ENCODE data around the gene SPATA32.

The SPATA32 gene

DNA sequence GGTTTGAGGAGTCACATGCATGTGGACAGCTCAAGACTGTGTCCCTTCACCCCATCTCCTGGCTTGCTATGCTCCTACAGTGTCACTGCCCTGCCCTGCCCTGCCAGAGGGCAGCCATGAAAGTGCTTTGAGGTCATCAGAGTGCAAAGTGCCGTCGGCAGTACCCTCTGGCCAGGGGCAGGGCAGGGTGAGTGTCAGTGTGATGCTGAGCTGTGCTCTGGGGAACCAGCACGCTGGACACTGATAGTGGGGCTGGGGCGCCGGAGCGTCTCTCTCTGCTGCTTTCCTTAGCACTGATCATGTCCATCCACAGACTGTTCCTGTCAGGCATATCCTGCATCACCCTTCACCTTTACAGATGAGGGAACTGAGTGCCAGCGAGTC lies 1.6 kb upstream of the SPATA32 start:
- no peak overlapping the region for H3K4me3 ChIP-seq (ENCODE audit: low read depth, low read length)
- ChIA-PET CTCF (interaction anchor here (0.7 to 2.5 kb wide), 12 partner anchors 8 to 162 kb away, joined by 3 to 11 read pairs (median 4); partner anchors contain the start of genes ACBD4 and MAP3K14), POLR2A (no interaction called here)
- no peak for DNase-seq (ENCODE audit: low read depth, low spot score)
- TF ChIP-seq, protein P1, sequence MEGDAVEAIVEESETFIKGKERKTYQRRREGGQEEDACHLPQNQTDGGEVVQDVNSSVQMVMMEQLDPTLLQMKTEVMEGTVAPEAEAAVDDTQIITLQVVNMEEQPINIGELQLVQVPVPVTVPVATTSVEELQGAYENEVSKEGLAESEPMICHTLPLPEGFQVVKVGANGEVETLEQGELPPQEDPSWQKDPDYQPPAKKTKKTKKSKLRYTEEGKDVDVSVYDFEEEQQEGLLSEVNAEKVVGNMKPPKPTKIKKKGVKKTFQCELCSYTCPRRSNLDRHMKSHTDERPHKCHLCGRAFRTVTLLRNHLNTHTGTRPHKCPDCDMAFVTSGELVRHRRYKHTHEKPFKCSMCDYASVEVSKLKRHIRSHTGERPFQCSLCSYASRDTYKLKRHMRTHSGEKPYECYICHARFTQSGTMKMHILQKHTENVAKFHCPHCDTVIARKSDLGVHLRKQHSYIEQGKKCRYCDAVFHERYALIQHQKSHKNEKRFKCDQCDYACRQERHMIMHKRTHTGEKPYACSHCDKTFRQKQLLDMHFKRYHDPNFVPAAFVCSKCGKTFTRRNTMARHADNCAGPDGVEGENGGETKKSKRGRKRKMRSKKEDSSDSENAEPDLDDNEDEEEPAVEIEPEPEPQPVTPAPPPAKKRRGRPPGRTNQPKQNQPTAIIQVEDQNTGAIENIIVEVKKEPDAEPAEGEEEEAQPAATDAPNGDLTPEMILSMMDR (IDR thresholded peaks at IDR 0.05; ENCODE audit: insufficient read depth, low read length, missing control alignments), result no peak

DNA sequence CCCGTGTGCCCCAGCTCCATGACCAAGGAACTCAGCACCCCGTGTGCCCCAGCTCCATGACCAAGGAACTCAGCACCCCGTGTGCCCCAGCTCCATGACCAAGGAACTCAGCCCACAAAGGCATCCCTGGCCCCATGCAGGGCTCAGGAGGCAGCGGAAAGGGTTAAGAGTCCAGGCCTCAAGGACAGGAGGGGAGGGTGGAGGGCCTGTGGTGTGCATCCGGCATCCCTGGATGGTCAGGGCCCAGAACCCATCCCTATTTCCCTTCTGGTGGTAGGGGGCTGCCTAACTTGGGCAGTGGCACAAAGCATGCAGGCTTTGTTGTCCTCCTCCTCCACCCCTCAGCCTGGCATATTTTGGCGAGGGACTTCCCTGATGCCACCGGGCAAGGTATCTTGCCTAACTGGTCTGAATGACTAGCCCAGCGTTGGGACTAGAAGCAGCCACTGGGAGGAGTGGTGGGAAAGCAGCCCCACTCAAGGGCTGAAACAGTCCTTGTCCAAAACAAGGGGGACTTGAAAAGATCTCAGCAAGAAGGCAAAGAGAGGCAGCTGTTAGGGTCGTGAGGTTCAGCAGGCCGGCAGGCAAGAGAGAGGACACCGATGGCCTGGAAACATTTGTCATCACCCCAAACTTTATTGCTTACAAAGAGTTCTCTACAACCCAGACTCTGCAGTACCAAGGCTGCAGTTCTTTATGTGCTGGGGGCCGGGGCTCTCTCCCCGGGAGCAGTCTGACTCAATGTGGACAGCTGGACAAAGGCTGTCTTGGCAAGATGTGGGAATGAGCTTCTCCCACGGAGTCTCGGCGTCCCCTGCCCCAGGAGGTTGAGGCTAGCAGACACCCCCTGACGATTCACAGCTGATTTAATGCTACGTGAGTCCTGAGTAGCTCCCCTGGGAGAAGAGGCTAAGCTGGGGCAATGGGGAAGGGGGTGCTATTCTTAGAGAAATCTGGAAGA lies 902 bp upstream of the SPATA32 start:
- DNase-seq (ENCODE audit: low read depth, low spot score), result no peak
- TF ChIP-seq, protein P1 (IDR thresholded peaks at IDR 0.05; ENCODE audit: insufficient read depth, low read length, missing control alignments), result no peak
- CTCF ChIA-PET, result interaction anchor here (0.7 to 2.5 kb wide), 12 partner anchors 8 to 163 kb away, joined by 3 to 11 read pairs (median 4); partner anchors contain the start of genes ACBD4 and MAP3K14
- POLR2A ChIA-PET, result no interaction called here
- no peak overlapping the region for H3K4me3 ChIP-seq (ENCODE audit: low read depth, low read length)

DNA sequence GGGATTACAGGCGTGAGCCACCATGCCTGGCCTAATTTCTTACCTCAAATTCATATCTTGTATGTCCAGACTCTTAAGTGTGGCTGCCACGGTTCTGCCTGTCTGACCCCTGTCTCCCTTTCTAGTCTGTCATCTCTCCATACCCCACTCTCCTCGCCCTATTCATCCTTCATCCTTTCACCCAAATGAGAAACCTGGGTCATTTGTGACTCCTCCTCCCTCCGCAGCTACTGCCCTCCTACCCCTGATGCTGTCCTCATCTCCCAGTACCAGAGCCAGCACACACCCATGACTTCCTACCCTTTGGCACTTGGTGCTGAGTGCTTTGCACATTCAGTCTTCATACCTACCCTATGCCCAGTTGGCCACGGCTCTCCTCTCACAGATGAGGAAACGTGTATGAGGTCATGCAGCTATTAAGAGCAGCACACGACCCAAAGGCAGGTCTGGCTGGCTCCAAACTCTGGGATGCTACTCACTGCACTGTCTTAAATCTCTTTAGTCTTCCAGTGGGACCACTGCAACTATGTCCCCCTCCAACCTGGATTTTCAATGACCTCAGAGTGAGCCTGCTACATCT lies 1.6 kb downstream of the SPATA32 start:
- ChIA-PET POLR2A (no interaction called here), CTCF (interaction anchor here (0.7 to 3.4 kb wide), 5 partner anchors 17 to 125 kb away, joined by 3 to 14 read pairs (median 6); partner anchors contain the start of gene ACBD4)
- DNase-seq (ENCODE audit: low read depth, low spot score), result no peak

DNA sequence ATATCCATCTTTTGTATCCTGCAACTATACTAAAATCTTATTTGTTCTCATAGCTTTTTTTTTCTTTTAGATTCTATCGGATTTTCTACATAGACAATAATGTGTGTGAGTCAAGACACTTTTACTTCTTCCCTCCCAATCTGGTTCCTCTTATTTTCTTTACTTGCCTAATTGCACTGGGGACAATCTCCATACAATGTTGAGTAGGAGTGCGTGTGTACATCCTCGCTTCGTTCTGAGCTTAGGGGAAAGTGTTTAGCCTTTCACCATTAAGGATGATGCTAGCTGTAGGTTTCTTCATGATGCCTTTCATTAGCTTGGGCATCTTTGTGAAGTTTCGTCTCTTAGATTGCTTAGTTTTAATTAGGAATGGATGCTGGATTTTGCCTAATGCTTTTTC lies 2.9 kb downstream of the SPATA32 start:
- TF ChIP-seq, protein P1 (IDR thresholded peaks at IDR 0.05; ENCODE audit: insufficient read depth, low read length, missing control alignments), result no peak
- POLR2A ChIA-PET, result no interaction called here
- H3K4me3 ChIP-seq (ENCODE audit: low read depth, low read length), result no peak overlapping the region
- no peak for DNase-seq (ENCODE audit: low read depth, low spot score)
- CTCF ChIA-PET, result interaction anchor here (0.9 to 3.4 kb wide), 6 partner anchors 12 to 126 kb away, joined by 3 to 14 read pairs (median 5); no protein-coding TSS in a partner anchor

More for the DNA sequence above, 1.6 kb downstream of the SPATA32 start:
- H3K4me3 ChIP-seq (ENCODE audit: low read depth, low read length), result no peak overlapping the region
- TF ChIP-seq, protein P1 (IDR thresholded peaks at IDR 0.05; ENCODE audit: insufficient read depth, low read length, missing control alignments), result no peak

DNA sequence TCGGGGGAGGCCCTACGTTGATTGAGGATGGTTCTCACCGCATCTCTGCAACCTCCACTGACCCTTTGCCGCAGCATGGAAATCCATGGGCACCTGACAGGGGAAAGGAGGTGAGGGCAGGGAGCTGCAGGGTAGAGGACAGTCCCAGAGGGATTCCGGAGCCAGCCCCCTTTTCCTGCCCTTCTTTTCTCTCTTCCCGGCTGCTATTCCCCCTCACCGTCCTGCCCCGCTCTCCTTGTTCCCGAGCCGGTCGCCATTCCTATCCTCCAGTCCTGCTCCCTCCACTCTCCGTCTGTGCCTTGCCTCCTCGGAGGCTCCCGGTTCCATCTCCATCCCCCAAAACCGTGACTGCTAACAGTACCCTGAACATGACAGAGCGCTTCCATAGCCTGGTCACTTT lies 4.8 kb downstream of the SPATA32 start:
- POLR2A ChIA-PET, result no interaction called here
- TF ChIP-seq, protein P1 (IDR thresholded peaks at IDR 0.05; ENCODE audit: insufficient read depth, low read length, missing control alignments), result no peak

More for the DNA sequence above, 4.8 kb downstream of the SPATA32 start:
- CTCF ChIA-PET, result interaction anchor here (0.9 to 3.1 kb wide), 8 partner anchors 11 to 169 kb away, joined by 3 to 14 read pairs (median 4); no protein-coding TSS in a partner anchor
- no peak for DNase-seq (ENCODE audit: low read depth, low spot score)
- no peak overlapping the region for H3K4me3 ChIP-seq (ENCODE audit: low read depth, low read length)
